Activated CD4-positive, alpha-beta T cell treated with anti-CD3 and anti-CD28 coated beads, Interleukin-10, Interleukin-2, amounts not matched to agents 100 ng/mL and 50 ng/mL, durations not matched to agents 16 hours and 8 hours (primary cell): ENCODE measurements around the gene CORO2B.
"Not testable (repeated sequence)": the region's sequence is repeated elsewhere in the genome, so short reads cannot be mapped to it uniquely, and the experiment has no call there.

Experiments
- DNase-seq: peaks from one replicate; pipeline ENCODE4 v3.0.0-alpha.2; 2020

CORO2B gene

GRCh38 chr15:68633231-68634121 lies 54.7 kb downstream of the CORO2B start:
- no peak for DNase-seq

- DNase-seq, result no peak
Observed at GRCh38 chr15:68634122-68634482, 55.3 kb downstream of the CORO2B start.

- DNase-seq, result no peak
Observed at GRCh38 chr15:68634531-68634930, 55.7 kb downstream of the CORO2B start.

- DNase-seq, result no peak
Observed at GRCh38 chr15:68635141-68635540, 56.3 kb downstream of the CORO2B start.

- DNase-seq, result no peak
Observed at GRCh38 chr15:68636256-68636655, 57.5 kb downstream of the CORO2B start.

GRCh38 chr15:68637767-68638404 lies 59.1 kb downstream of the CORO2B start:
- DNase-seq, result no peak

GRCh38 chr15:68638953-68639515 lies 60.2 kb downstream of the CORO2B start:
- DNase-seq, result no peak

GRCh38 chr15:68639926-68640600 lies 61.3 kb downstream of the CORO2B start:
- DNase-seq, result no peak

- DNase-seq, result no peak
Observed at GRCh38 chr15:68640791-68641331, 62.1 kb downstream of the CORO2B start.

- DNase-seq, result no peak
Observed at GRCh38 chr15:68641376-68641775, 62.6 kb downstream of the CORO2B start.

GRCh38 chr15:68642491-68642845 lies 63.7 kb downstream of the CORO2B start:
- no peak for DNase-seq

GRCh38 chr15:68643216-68643830 lies 64.5 kb downstream of the CORO2B start:
- no peak for DNase-seq

GRCh38 chr15:68644083-68644904 lies 65.5 kb downstream of the CORO2B start:
- DNase-seq, result no peak

GRCh38 chr15:68644996-68645395 lies 66.2 kb downstream of the CORO2B start:
- DNase-seq, result no peak

- no peak for DNase-seq
Observed at GRCh38 chr15:68646156-68646555, 67.4 kb downstream of the CORO2B start.

- no peak for DNase-seq
Observed at GRCh38 chr15:68646696-68647095, 67.9 kb downstream of the CORO2B start.

GRCh38 chr15:68647361-68647760 lies 68.6 kb downstream of the CORO2B start:
- not testable (repeated sequence) for DNase-seq

GRCh38 chr15:68650901-68651709 lies 72.3 kb downstream of the CORO2B start:
- DNase-seq, result peak; percentile 61

GRCh38 chr15:68651916-68652525 lies 73.2 kb downstream of the CORO2B start:
- DNase-seq, result no peak

- DNase-seq, result no peak
Observed at GRCh38 chr15:68653031-68653635, 74.3 kb downstream of the CORO2B start.
